Measurements from ENCODE around the gene COPS7B. TPM values are rescaled to one million over a fixed set of nuclear protein-coding genes. Genes with fewer than 3 reads are reported as not detected.

COPS7B gene
- total RNA-seq, 1 donor, result 19.5 TPM

DNA sequence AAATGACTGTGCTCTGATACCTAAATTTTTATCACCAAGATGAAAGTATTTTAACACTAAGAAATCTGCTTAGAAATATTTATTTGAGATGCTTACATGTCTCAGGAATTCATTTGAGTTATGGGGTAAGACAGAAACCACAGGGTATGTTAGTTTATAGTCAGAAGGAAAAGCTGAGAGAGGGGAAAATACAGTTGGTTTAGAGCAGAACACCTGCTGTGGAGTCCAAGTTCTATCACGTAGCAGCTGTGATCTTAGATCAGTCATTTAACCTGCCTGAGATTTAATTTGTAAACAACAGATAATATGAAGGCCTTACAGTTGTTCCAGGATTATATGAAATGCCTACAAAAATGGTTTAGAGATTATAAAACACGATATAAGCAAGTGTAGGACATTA is 34.2 kb upstream of the COPS7B start:
- no peaks in the 10 kb centered on the region for H3K9me3 ChIP-seq (ENCODE audit: low read depth, low read length)
- H3K27ac ChIP-seq (ENCODE audit: low read depth, low read length), result no peak overlapping the region
- no peaks in the 10 kb centered on the region for H3K36me3 ChIP-seq (ENCODE audit: insufficient read depth, low read length)
- TF ChIP-seq, protein P1, sequence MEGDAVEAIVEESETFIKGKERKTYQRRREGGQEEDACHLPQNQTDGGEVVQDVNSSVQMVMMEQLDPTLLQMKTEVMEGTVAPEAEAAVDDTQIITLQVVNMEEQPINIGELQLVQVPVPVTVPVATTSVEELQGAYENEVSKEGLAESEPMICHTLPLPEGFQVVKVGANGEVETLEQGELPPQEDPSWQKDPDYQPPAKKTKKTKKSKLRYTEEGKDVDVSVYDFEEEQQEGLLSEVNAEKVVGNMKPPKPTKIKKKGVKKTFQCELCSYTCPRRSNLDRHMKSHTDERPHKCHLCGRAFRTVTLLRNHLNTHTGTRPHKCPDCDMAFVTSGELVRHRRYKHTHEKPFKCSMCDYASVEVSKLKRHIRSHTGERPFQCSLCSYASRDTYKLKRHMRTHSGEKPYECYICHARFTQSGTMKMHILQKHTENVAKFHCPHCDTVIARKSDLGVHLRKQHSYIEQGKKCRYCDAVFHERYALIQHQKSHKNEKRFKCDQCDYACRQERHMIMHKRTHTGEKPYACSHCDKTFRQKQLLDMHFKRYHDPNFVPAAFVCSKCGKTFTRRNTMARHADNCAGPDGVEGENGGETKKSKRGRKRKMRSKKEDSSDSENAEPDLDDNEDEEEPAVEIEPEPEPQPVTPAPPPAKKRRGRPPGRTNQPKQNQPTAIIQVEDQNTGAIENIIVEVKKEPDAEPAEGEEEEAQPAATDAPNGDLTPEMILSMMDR (IDR thresholded peaks at IDR 0.05; ENCODE audit: extremely low read depth, low read depth, low read length), result no peak
- no peak overlapping the region for H3K4me3 ChIP-seq (ENCODE audit: insufficient read depth, low read length)
- H2AFZ ChIP-seq (ENCODE audit: low read length), result no peak overlapping the region
- DNase-seq (ENCODE audit: insufficient read length, low spot score, missing footprints), result no peak
- no peaks in the 10 kb centered on the region for H3K27me3 ChIP-seq (ENCODE audit: insufficient read depth, low read length)
- no peak overlapping the region for H3K4me2 ChIP-seq (ENCODE audit: insufficient read depth, low read length)
- no peaks in the 10 kb centered on the region for H3K79me2 ChIP-seq (ENCODE audit: insufficient read depth, low read length)
- no peaks in the 10 kb centered on the region for H4K20me1 ChIP-seq (ENCODE audit: insufficient read depth, low read length)
- no peaks in the 10 kb centered on the region for H3K4me1 ChIP-seq (ENCODE audit: insufficient read depth, low read length)

DNA sequence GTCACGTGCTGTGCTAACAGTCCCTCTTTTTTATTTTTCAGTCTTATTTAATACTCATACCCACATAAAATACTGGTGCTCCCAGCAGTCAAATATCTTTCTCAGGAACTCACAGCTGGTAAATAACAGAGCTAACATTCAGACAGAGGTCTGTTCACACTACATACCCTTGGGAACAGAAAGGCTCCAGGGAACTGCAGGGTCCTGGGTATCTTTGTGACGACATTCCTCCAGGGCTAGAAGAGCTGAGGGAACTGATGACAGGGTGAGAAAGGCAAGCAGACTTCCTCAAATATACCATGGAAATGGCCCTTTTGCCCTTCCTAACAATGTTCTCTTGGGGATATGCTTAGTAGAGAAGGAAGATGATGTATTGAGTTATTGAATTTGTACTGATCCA is 24.5 kb upstream of the COPS7B start:
- TF ChIP-seq, protein P1 (IDR thresholded peaks at IDR 0.05; ENCODE audit: extremely low read depth, low read depth, low read length), result no peak
- no peak overlapping the region for H3K4me3 ChIP-seq (ENCODE audit: insufficient read depth, low read length)
- no peak overlapping the region for H2AFZ ChIP-seq (ENCODE audit: low read length)
- no peaks in the 10 kb centered on the region for H3K9me3 ChIP-seq (ENCODE audit: low read depth, low read length)
- no peaks in the 10 kb centered on the region for H3K36me3 ChIP-seq (ENCODE audit: insufficient read depth, low read length)
- DNase-seq (ENCODE audit: insufficient read length, low spot score, missing footprints), result no peak
- no peaks in the 10 kb centered on the region for H3K27me3 ChIP-seq (ENCODE audit: insufficient read depth, low read length)
- H3K4me1 ChIP-seq (ENCODE audit: insufficient read depth, low read length), result no peaks in the 10 kb centered on the region
- no peak overlapping the region for H3K27ac ChIP-seq (ENCODE audit: low read depth, low read length)
- H4K20me1 ChIP-seq (ENCODE audit: insufficient read depth, low read length), result no peaks in the 10 kb centered on the region
- H3K79me2 ChIP-seq (ENCODE audit: insufficient read depth, low read length), result no peaks in the 10 kb centered on the region
- no peak overlapping the region for H3K4me2 ChIP-seq (ENCODE audit: insufficient read depth, low read length)

DNA sequence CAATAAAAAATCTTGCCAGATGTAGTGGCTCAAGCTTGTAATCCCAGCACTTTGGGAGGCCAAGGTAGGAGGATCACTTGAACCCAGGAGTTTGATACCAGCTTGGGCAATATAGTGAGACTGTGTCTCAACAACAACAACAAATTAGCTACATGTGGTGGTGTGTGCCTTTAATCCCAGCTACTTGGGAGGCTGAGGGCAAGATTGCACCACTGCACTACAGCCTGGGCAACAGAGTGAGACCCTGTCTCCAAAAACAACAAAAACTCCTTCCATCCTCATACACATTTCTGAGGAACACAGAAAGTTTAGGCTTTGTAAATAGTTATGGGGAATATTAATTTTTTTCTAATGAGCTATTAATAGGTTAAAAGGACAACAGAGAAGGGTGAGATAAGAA is 22.1 kb upstream of the COPS7B start:
- DNase-seq (ENCODE audit: insufficient read length, low spot score, missing footprints), result no peak
- TF ChIP-seq, protein P1 (IDR thresholded peaks at IDR 0.05; ENCODE audit: extremely low read depth, low read depth, low read length), result no peak
- Histone ChIP-seq H2AFZ (ENCODE audit: low read length) (no peak overlapping the region), H3K4me3 (ENCODE audit: insufficient read depth, low read length) (no peak overlapping the region), H4K20me1 (ENCODE audit: insufficient read depth, low read length) (no peaks in the 10 kb centered on the region), H3K79me2 (ENCODE audit: insufficient read depth, low read length) (no peaks in the 10 kb centered on the region), H3K4me1 (ENCODE audit: insufficient read depth, low read length) (no peaks in the 10 kb centered on the region), H3K27me3 (ENCODE audit: insufficient read depth, low read length) (no peaks in the 10 kb centered on the region), H3K4me2 (ENCODE audit: insufficient read depth, low read length) (no peak overlapping the region), H3K9me3 (ENCODE audit: low read depth, low read length) (no peaks in the 10 kb centered on the region), H3K27ac (ENCODE audit: low read depth, low read length) (no peak overlapping the region), H3K36me3 (ENCODE audit: insufficient read depth, low read length) (no peaks in the 10 kb centered on the region)

DNA sequence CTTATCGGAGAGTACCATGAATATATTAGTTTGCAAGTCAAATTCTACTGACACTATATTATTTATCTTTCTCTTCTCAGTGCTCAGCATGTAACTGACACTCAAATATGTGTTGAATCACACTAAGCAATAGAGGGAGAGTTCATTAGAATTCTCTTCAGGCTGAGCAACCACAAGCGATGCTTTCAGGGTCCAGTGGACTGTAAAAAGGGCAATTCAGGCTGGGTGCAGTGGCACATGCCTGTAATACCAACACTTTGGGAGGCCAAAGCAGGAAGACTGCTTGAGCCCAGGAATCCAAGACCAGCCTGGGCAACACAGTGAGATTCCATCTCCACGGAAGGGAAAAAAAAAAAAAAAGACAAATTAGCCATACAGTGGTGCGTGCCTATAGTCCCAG is 21.5 kb upstream of the COPS7B start:
- Histone ChIP-seq H3K4me1 (ENCODE audit: insufficient read depth, low read length) (no peaks in the 10 kb centered on the region), H3K36me3 (ENCODE audit: insufficient read depth, low read length) (no peaks in the 10 kb centered on the region), H2AFZ (ENCODE audit: low read length) (no peak overlapping the region), H3K27me3 (ENCODE audit: insufficient read depth, low read length) (no peaks in the 10 kb centered on the region), H3K4me2 (ENCODE audit: insufficient read depth, low read length) (no peak overlapping the region), H3K27ac (ENCODE audit: low read depth, low read length) (no peak overlapping the region), H3K9me3 (ENCODE audit: low read depth, low read length) (no peaks in the 10 kb centered on the region), H4K20me1 (ENCODE audit: insufficient read depth, low read length) (no peaks in the 10 kb centered on the region), H3K4me3 (ENCODE audit: insufficient read depth, low read length) (no peak overlapping the region), H3K79me2 (ENCODE audit: insufficient read depth, low read length) (no peaks in the 10 kb centered on the region)
- DNase-seq (ENCODE audit: insufficient read length, low spot score, missing footprints), result no peak
- TF ChIP-seq, protein P1 (IDR thresholded peaks at IDR 0.05; ENCODE audit: extremely low read depth, low read depth, low read length), result no peak

Data from osteoblast (primary cell).